Measurements from ENCODE around the gene TRIM13.
A peak's percentile ranks its signal among the peaks of the same experiment; 100 is the strongest.
"Not testable (repeated sequence)": the region's sequence is repeated elsewhere in the genome, so short reads cannot be mapped to it uniquely, and the experiment has no call there.

Gene TRIM13

DNA sequence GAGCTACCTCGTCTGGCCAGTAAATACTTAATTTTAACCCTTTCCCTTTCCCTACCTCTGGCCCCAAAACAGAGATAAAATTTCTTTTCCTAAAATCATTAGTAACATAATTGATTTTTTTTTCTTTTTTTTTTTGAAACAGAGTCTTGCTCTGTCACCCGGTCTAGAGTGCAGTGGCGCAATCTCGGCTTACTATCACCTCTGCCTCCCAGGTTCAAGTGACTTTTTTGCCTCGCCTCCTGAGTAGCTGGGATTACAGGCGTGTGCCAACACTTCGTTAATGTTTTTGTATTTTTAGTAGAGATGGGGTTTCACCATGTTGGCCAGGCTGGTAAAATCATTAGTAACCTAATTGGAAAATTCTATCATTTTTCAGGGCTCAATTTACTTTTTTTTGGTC, 10.4 kb upstream of the TRIM13 start:
- no peaks in the 10 kb centered on the region for H3K36me3 Mint-ChIP-seq
- H3K27ac Mint-ChIP-seq: no peak overlapping the region
- H3K27me3 Mint-ChIP-seq: no peaks in the 10 kb centered on the region
- H3K4me3 Mint-ChIP-seq: no peak overlapping the region
- H3K9me3 Mint-ChIP-seq: no peaks in the 10 kb centered on the region
- H3K4me1 Mint-ChIP-seq: no peaks in the 10 kb centered on the region

GRCh38 chr13:49990612-49991011, 6.2 kb upstream of the TRIM13 start:
- not testable (repeated sequence) for H3K4me1 Mint-ChIP-seq, H3K4me3 Mint-ChIP-seq, H3K9me3 Mint-ChIP-seq, H3K27me3 Mint-ChIP-seq, H3K36me3 Mint-ChIP-seq, H3K27ac Mint-ChIP-seq

- Mint-ChIP-seq H3K4me1 (peaks cover 8% of the 10 kb centered on the region), H3K36me3 (peaks cover 1% of the 10 kb centered on the region), H3K27ac (no peak overlapping the region)
These were observed 3.7 kb upstream of the TRIM13 start for GRCh38 chr13:49993111-49993510.

GRCh38 chr13:49993666-49994065, 3.2 kb upstream of the TRIM13 start:
- no peak overlapping the region for H3K4me3 Mint-ChIP-seq

More at GRCh38 chr13:49993111-49993510, 3.7 kb upstream of the TRIM13 start:
- Mint-ChIP-seq H3K4me3 (no peak overlapping the region), H3K27me3 (no peaks in the 10 kb centered on the region), H3K9me3 (no peaks in the 10 kb centered on the region)

GRCh38 chr13:49995625-49996101, 1.2 kb upstream of the TRIM13 start:
- H3K4me1 Mint-ChIP-seq: peaks cover 32% of the 10 kb centered on the region
- no peaks in the 10 kb centered on the region for H3K9me3 Mint-ChIP-seq
- peaks cover 6% of the 10 kb centered on the region for H3K36me3 Mint-ChIP-seq
- peak overlapping the region; percentile 60 for H3K4me3 Mint-ChIP-seq
- peak overlapping the region; percentile 83 for H3K27ac Mint-ChIP-seq
- H3K27me3 Mint-ChIP-seq: no peaks in the 10 kb centered on the region

More at GRCh38 chr13:49993666-49994065, 3.2 kb upstream of the TRIM13 start:
- no peaks in the 10 kb centered on the region for H3K27me3 Mint-ChIP-seq
- H3K4me1 Mint-ChIP-seq: peaks cover 13% of the 10 kb centered on the region
- H3K27ac Mint-ChIP-seq: no peak overlapping the region
- peaks cover 3% of the 10 kb centered on the region for H3K36me3 Mint-ChIP-seq
- H3K9me3 Mint-ChIP-seq: no peaks in the 10 kb centered on the region

DNA sequence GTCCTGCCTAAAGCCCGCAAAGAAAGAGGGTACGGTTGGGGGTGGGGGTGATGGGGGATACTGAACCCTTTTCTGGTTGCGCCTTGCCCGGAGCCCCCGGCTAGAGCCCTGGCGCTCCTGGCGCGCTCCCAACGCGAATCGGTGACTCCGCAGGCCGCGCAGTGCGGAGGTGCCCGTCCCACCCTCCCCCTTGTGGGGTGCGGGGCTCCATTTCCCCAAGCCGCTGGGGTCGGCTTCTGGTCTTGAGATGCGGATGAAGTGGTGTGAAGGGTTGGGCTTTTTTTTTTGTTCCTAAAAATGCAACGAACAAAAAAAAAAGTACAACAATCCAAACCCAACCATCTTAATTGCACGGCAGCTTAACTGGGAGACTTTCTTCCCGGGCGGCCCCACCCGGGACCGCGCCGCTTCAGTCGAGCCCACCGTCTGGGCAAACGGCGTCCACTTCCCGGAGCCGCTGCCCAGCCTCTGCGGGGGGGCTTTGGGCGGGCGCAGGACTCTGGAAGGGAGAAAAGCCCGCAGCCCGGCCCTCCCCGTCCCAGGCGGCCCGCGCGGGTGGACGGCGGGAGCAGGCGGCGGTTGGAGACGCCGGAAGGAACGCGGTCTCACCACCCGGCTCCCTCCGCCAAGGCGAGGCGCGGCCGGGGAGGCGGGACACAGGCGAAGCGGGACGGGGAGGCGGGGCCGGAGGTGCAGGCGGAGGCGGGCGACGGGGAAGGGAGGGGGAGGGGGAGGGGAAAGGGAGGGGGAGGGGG, 504 bp upstream of the TRIM13 start:
- Mint-ChIP-seq H3K27me3 (no peaks in the 10 kb centered on the region), H3K4me3 (peak overlapping the region; percentile 60), H3K9me3 (no peaks in the 10 kb centered on the region), H3K36me3 (peaks cover 6% of the 10 kb centered on the region), H3K27ac (peak overlapping the region; percentile 62), H3K4me1 (peaks cover 38% of the 10 kb centered on the region)

DNA sequence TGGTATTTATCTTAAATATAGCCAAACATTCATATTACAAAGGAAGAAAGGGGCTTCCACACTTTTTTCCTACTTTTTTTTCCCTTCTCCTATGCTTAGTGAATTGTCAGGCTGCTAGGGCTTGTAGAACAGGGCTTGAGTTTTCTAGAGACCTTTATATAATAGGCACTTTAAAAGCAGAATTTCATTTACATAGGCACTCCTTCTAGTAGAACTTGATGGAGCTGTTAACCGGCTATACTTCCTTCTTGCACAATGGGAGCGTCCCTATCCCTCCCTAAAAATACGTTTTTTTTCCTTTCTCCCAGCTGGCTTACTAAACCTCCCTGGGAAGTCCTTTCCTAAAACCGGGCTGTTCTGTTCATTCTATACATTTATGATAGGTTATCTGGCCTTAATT, 1.1 kb downstream of the TRIM13 start:
- Mint-ChIP-seq H3K27me3 (no peaks in the 10 kb centered on the region), H3K4me3 (peak overlapping the region; percentile 87), H3K36me3 (peaks cover 6% of the 10 kb centered on the region), H3K9me3 (no peaks in the 10 kb centered on the region), H3K4me1 (peaks cover 54% of the 10 kb centered on the region), H3K27ac (peak overlapping the region; percentile 68)

DNA sequence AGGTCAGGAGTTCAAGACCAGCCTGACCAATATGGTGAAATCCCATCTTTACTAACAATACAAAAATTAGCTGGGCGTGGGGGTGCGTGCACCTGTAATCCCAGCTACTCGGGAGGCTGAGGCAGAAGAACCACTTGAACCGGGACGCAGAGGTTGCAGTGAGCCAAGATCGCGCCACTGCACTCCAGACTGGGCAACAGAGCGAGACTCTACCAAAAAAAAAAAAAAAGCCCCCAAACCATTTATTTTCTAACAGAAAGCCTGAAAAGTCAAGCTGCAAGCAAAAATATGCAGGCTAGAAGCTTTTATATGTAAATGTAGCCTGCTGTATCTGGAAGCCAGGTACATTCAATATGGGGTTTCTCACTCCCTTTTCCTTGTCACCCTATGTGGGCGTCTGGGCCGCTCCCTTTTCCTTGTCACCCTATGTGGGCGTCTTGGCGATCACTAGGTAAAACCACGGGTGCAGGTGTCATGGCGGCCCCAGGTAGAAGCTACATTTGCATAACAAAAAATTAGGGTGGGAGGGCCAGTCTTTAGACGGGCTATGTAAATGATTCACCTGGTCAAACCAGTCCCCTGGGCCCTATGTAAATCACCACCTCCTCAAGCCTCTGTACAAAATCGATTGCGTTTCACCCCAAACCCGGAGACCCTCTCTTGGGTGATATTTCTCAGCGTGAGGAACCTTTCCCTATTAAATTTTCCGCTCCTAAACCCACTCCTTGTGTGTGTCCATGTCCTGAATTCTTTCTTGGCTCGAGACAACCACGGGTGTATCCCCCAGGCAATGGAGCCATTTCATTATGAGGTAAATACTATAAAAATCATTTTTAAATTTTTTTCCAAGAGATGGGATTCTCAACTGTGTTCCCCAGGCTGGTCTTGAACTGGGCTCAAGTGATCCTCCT, 2.1 kb downstream of the TRIM13 start:
- Mint-ChIP-seq H3K27ac (no peak overlapping the region), H3K4me3 (peak overlapping the region; percentile 87), H3K27me3 (no peaks in the 10 kb centered on the region), H3K9me3 (no peaks in the 10 kb centered on the region), H3K4me1 (peaks cover 61% of the 10 kb centered on the region), H3K36me3 (peaks cover 6% of the 10 kb centered on the region)

GRCh38 chr13:50001287-50001686, 4.4 kb downstream of the TRIM13 start:
- no peak overlapping the region for H3K4me3 Mint-ChIP-seq
- no peaks in the 10 kb centered on the region for H3K9me3 Mint-ChIP-seq
- H3K36me3 Mint-ChIP-seq: peaks cover 13% of the 10 kb centered on the region
- peaks cover 75% of the 10 kb centered on the region for H3K4me1 Mint-ChIP-seq
- H3K27ac Mint-ChIP-seq: no peak overlapping the region
- no peaks in the 10 kb centered on the region for H3K27me3 Mint-ChIP-seq

DNA sequence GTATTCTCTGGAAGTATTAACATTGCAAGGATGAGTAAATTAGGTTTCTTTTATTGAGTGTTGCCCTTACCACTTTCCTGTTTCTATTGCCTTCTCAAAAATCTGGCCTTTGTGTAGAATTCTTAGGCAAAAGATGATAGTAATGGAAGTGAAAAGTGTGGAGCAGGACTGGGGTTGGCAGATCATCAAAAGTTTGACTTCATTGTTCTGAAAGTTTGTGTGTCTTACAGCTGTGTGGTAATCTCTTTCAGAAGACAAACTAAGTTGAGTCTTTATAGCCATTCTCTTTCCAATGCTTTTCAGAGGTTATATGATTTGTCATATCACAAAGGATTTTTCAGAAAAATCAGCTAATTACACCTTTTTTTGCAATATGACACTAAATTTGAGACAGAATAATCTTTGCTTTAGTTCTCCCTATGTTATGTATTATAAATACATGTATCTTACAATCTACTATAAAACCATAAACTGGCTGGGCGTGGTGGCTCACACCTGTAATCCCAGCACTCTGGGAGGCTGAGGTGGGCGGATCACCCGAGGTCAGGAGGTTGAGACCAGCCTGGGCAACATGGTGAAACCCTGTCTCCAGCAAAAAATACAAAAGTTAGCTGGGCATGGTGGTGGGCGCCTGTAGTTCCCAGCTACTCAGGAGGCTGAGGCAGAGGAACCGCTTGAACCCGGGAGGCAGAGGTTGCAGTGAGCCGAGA, 9.7 kb downstream of the TRIM13 start:
- Mint-ChIP-seq H3K9me3 (no peaks in the 10 kb centered on the region), H3K4me3 (peak overlapping the region; percentile 34), H3K36me3 (peaks cover 13% of the 10 kb centered on the region), H3K27ac (peak overlapping the region; percentile 78), H3K27me3 (no peaks in the 10 kb centered on the region), H3K4me1 (peaks cover 55% of the 10 kb centered on the region)

DNA sequence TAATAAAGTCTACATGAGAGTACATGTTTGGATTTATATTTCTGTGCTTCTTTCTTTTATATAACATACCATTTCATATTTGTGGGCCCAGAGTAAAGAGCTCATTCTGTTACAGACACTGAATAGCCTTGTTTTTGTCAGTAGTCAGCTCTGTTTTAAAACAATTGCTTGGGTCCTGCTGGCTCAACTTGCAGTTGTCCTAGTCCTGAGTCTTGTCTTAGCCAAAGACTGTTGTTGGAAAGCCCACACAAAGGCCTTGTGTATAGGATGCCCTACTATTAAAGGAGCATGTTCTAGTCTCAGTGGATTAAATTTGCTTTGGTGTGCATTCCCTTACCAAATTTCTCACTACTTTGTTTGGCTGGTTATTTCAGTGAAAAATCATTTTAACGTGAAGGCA, 14.6 kb downstream of the TRIM13 start:
- Mint-ChIP-seq H3K27ac (peak overlapping the region; percentile 3), H3K36me3 (peaks cover 22% of the 10 kb centered on the region), H3K4me1 (peaks cover 50% of the 10 kb centered on the region), H3K9me3 (no peaks in the 10 kb centered on the region), H3K4me3 (no peak overlapping the region), H3K27me3 (no peaks in the 10 kb centered on the region)

- Mint-ChIP-seq H3K27me3 (no peaks in the 10 kb centered on the region), H3K4me1 (peaks cover 50% of the 10 kb centered on the region), H3K27ac (peak overlapping the region; percentile 43), H3K9me3 (no peaks in the 10 kb centered on the region), H3K36me3 (peaks cover 22% of the 10 kb centered on the region), H3K4me3 (no peak overlapping the region)
These were observed 15.7 kb downstream of the TRIM13 start for GRCh38 chr13:50012396-50013169.

DNA sequence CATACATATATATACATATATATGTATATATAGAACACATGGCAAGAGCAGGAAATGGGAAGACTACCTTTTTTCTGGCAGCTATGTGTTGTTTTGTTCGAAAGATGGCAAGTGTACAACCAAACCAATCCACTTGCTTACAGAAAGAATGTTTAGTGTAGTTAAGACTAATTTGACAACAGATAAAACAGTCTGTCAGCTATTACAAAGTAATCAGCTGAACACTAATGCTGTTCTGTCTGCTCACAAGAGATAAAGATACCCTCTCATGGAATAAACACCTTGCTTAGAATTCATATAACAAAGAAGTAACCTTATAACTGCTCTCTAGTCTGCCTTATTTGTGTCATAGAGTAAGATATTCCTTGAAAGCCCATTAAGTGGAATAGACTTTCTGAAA, 17.5 kb downstream of the TRIM13 start:
- Mint-ChIP-seq H3K36me3 (peaks cover 29% of the 10 kb centered on the region), H3K27me3 (no peaks in the 10 kb centered on the region), H3K9me3 (no peaks in the 10 kb centered on the region), H3K4me1 (peaks cover 56% of the 10 kb centered on the region), H3K4me3 (no peak overlapping the region), H3K27ac (no peak overlapping the region)

DNA sequence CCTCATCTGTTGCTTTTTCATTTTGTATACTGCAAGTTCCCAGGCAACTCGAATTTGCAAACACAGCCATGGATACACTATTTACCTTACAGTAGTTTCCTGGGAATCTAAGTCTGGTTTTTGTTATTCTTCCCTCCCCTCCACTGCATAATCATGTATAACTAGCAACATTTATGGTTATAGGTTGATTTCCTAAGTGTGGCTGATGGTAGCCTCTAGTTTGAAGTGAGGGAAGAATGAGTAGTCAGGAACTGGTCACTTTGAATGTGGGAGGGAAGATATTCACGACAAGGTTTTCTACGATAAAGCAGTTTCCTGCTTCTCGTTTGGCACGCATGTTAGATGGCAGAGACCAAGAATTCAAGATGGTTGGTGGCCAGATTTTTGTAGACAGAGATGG, 18.4 kb downstream of the TRIM13 start, which contains the start of gene KCNRG:
TSS of gene KCNRG (plus strand) at position 187 of the 400 bp plus-strand sequence. CDS start at position 237, 50 bp downstream.
- Mint-ChIP-seq H3K27ac (peak within 1 kb of the TSS; percentile 49), H3K27me3 (no peaks in the 10 kb centered on the region), H3K4me3 (no peak within 1 kb of the TSS), H3K4me1 (peaks cover 54% of the 10 kb centered on the region), H3K9me3 (no peaks in the 10 kb centered on the region), H3K36me3 (peaks cover 29% of the 10 kb centered on the region)

- Mint-ChIP-seq H3K4me3 (no peak overlapping the region), H3K27ac (peak overlapping the region; percentile 18), H3K9me3 (no peaks in the 10 kb centered on the region), H3K27me3 (no peaks in the 10 kb centered on the region), H3K36me3 (peaks cover 29% of the 10 kb centered on the region), H3K4me1 (peaks cover 51% of the 10 kb centered on the region)
These were observed 18.9 kb downstream of the TRIM13 start for GRCh38 chr13:50015750-50016149.

All from activated naive CD4-positive, alpha-beta T cell treated with anti-CD3 and anti-CD28 coated beads, Interleukin-2, amount 50 U/mL, for 24 hours (primary cell).